ENCODE measurements around the gene GPR146. TPM values are rescaled to one million over a fixed set of nuclear protein-coding genes. Genes with fewer than 3 reads are reported as not detected.
"Not testable (repeated sequence)": the region's sequence is repeated elsewhere in the genome, so short reads cannot be mapped to it uniquely, and the experiment has no call there.

GPR146 gene
- total RNA-seq, 1 donor: 1.2 TPM

DNA sequence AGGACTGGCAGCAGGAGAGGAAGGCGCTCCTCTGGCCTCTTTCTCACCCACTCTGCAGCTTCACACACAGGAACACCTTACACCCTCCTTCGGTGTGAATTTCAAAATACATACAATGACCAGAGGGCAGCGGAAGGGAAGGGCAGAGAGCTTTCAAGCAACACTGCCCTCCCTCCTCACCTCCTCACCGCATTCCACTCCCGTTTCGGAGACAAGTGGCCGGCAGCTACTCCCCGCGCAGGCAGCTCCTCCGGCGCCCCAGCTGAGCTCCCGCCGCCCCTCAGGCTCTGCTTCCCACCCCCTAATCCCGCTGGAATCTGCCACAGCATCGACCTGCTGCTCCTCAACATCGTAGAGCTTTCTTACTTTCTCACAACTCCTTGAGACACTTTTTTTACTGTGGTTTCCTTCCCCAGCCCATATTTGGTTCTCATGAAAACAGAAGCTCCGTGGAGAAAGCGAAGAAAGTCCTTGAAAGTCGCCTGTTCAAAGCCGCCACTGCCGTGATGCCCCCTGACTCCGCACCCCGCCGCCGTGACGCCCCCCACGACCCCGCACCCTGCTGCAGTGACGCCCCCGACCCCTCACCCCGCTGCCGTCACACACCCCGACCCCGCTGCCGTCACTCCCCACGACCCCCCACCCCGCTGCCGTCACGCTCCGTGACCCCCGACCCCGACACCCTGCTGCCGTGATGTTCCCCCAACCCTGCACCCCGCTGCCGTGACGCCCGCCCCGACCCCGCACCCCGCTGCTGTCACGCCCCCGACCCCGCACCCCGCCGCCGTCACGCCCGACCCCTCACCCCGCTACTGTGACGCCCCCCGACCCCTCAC lies 29.0 kb downstream of the GPR146 start:
- no peak overlapping the region for H3K4me3 ChIP-seq (ENCODE audit: low read depth, low read length)
- TF ChIP-seq, protein P1, sequence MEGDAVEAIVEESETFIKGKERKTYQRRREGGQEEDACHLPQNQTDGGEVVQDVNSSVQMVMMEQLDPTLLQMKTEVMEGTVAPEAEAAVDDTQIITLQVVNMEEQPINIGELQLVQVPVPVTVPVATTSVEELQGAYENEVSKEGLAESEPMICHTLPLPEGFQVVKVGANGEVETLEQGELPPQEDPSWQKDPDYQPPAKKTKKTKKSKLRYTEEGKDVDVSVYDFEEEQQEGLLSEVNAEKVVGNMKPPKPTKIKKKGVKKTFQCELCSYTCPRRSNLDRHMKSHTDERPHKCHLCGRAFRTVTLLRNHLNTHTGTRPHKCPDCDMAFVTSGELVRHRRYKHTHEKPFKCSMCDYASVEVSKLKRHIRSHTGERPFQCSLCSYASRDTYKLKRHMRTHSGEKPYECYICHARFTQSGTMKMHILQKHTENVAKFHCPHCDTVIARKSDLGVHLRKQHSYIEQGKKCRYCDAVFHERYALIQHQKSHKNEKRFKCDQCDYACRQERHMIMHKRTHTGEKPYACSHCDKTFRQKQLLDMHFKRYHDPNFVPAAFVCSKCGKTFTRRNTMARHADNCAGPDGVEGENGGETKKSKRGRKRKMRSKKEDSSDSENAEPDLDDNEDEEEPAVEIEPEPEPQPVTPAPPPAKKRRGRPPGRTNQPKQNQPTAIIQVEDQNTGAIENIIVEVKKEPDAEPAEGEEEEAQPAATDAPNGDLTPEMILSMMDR (IDR thresholded peaks at IDR 0.05; ENCODE audit: insufficient read depth, low read length): no peak
- DNase-seq (ENCODE audit: low read depth): no peak

DNA sequence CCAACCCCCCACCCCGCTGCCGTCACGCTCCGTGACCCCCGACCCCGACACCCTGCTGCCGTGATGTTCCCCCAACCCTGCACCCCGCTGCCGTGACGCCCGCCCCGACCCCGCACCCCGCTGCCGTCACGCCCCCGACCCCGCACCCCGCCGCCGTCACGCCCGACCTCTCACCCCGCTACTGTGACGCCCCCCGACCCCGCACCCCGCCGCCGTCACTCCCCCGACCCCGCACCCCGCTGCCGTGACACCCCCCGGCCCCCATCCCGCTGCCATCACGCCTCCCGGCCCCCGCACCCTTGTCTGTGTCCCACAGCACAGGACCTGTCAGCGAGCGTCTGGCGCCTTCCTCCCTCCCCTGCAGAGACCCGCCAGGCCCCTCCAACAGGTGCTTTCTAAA lies 29.7 kb downstream of the GPR146 start:
- DNase-seq (ENCODE audit: low read depth); H3K4me3 ChIP-seq (ENCODE audit: low read depth, low read length): not testable (repeated sequence)

DNA sequence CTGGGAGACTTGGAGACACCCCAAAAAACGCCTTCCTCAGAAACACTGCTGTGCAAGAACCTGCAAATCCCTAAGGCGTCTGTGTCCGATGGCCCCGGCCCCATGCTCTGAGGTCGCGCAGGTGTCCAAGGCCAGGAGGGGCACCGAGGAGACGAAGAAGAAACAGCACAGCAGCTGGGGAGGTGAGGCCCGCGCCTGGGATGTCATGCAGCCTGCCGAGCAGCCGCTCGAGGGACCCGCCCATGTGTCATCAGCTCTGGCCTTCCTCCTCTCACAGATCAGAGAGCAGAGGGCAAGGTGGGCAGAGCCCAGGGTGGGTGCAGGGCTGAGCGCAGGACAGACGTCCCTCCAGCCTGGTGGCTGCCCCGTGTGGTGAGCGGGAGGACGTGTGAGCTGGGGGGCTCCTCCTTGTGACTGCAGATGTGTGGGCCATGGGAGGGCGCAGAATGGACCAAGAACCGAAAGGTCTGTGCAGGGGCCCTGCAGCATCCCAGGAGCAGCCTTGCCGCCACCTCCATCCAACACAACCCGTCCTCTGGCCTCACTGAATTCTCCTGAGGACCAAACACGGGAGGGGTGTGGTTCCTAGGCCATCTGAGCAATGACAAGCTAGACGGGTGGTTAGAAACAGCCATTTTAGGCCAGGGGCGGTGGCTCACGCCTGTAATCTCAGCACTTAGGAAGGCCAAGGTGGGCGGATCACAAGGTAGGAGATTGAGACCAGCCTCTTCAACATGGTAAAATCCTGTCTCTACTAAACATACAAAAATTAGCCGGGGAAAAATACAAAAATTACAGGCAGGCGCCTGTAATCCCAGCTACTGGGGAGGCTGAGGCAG lies 30.5 kb downstream of the GPR146 start:
- DNase-seq (ENCODE audit: low read depth): no peak
- H3K4me3 ChIP-seq (ENCODE audit: low read depth, low read length): no peak overlapping the region
- TF ChIP-seq, protein P1 (IDR thresholded peaks at IDR 0.05; ENCODE audit: insufficient read depth, low read length): no peak

DNA sequence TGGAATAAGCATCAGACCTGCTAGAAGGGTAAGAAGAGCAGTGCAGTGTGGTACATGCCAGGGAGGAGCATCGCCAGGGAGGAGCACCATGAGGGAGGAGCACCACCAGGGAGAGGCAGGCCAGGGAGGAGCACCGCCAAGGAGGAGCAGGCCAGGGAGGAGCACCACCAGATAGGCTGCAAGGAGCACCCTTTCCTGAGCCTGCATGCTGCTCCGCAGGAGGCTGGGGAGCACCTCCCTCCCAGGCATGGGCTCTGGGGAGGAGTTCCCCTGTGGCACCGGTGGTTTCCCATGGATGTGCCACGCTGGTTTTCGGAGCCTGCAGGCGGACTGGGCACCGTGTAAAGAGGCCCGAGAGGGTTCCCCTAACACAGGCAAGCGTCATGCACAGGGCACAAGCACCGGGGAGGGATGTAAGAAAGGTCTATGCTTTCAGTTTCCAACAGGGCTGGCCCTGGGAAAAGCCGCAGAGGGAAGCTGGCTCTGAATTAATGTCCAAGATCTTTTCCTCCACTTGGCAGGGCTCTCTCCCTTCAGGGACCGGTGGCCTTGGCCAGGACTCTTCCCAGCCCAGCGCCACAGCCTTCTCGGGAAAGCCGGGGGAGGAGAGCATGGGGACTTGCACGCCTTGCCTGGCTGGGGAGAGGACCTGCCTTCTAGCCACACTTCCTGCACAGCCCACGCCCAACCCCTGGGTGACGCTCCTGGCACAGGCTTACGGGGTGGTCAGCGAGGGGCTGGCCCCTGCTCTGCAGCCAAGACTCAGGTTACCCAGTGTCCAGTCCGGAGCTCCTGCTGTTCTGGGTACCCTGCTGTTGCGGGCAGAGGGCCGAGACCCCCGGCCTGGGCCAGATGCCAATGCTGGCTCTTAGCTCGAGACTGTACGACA lies 32.1 kb downstream of the GPR146 start:
- TF ChIP-seq, protein P1 (IDR thresholded peaks at IDR 0.05; ENCODE audit: insufficient read depth, low read length): peak; percentile 5
- H3K4me3 ChIP-seq (ENCODE audit: low read depth, low read length): peak overlapping the region; percentile 28
- DNase-seq (ENCODE audit: low read depth): peak; percentile 31

DNA sequence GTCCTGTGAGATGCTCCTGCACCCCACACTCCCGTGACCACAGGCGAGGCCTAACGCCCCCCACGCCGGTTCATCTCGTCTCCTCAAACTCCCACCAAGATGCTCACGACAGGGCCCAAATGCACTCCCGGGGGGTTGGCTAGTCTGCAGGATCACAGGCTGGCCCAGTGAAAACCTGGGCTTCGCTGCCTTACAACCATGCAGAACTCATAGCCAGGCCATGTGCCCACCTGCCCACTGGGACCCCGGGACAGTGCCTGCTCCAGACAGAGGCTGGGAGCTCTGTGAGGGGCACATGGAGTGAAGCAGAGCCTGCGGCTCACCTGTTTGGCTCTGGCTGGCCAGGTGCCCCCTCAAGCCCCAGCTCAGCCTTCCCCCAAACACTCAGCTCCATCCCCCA lies 34.2 kb downstream of the GPR146 start:
- no peak for DNase-seq (ENCODE audit: low read depth)
- H3K4me3 ChIP-seq (ENCODE audit: low read depth, low read length): no peak overlapping the region
- TF ChIP-seq, protein P1 (IDR thresholded peaks at IDR 0.05; ENCODE audit: insufficient read depth, low read length): no peak

DNA sequence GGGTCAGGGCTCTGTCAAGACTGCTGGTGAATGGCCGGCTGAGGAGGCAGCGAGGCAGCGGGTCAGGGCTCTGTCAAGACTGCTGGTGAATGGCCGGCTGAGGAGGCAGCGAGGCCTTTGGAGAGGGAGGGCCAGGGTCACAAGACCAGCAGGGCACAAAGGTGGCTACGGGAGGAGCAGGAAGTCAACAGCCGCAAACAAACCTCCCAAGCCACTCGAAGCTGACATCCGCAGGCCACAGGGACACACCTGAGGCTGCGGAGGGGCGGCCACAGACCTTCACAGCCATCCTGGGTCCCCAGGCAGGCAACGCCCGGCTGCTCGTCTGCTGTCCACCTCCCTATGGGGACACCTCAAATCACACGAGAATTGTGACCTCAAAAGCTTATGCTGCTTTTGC lies 34.6 kb downstream of the GPR146 start:
- TF ChIP-seq, protein P1 (IDR thresholded peaks at IDR 0.05; ENCODE audit: insufficient read depth, low read length): no peak
- DNase-seq (ENCODE audit: low read depth): no peak
- no peak overlapping the region for H3K4me3 ChIP-seq (ENCODE audit: low read depth, low read length)

All from fibroblast of the aortic adventitia (primary cell).